Sigmoid colon (tissue), 7 donors: ENCODE data around the gene SPATA2L. TPM values are rescaled to one million over a fixed set of nuclear protein-coding genes. Genes with fewer than 3 reads are reported as not detected.

ENCODE experiments used
- DNase-seq: peaks from one replicate; pipeline ENCODE4 v3.0.0-alpha.2; 2019
- H3K27ac ChIP-seq, 4 donors: fragments of 200-600 bp; sonication (generic); one replicate each; pipeline ENCODE4 v1.5.1; 2016 to 2019; ENCODE audit warnings: mild to moderate bottlenecking in 1 of 4
- H3K27me3 ChIP-seq, 3 donors: fragments of 200-600 bp; sonication (generic); one replicate each; pipeline ENCODE4 v1.5.1; 2019; ENCODE audit warnings: mild to moderate bottlenecking in 1 of 3
- H3K36me3 ChIP-seq, 4 donors: fragments of 200-600 bp; sonication (generic); one replicate each; pipeline ENCODE4 v1.5.1; 2016 to 2019
- H3K4me1 ChIP-seq, 4 donors: fragments of 200-600 bp; sonication (generic); one replicate each; pipeline ENCODE4 v1.5.1; 2017 to 2019
- H3K4me3 ChIP-seq, 4 donors: fragments of 200-600 bp; sonication (generic); one replicate each; pipeline ENCODE4 v1.5.1; 2017 to 2019; ENCODE audit warnings: mild to moderate bottlenecking in 2 of 4, moderate library complexity in 1 of 4
- H3K9me3 ChIP-seq, 4 donors: fragments of 200-600 bp in 3 of 4; sonication (generic) in 3 of 4; one replicate each; pipeline versions ENCODE4 v1.5.1 to v1.6.1; 2013 to 2019
- CTCF ChIP-seq, 4 experiments: fragments of 450-650 bp in 3 of 4; fragments of 200-600 bp in 1 of 4; IDR thresholded peaks; one replicate each; pipeline ENCODE4 v1.5.1; 2016 to 2019; ENCODE audit warnings: antibody characterized with exemption in 4 of 4, mild to moderate bottlenecking in 3 of 4, moderate library complexity in 2 of 4
- EP300 ChIP-seq, 4 donors: sonication (generic); formaldehyde crosslinking; IDR thresholded peaks; one replicate each; pipeline ENCODE4 v1.6.1; 2017; ENCODE audit warnings: antibody characterized with exemption in 4 of 4
- POLR2A ChIP-seq, 2 donors: fragments of 450-650 bp; IDR thresholded peaks; one replicate each; pipeline ENCODE4 v1.6.1; 2016; ENCODE audit warnings: antibody characterized with exemption in 2 of 2, mild to moderate bottlenecking in 2 of 2, moderate library complexity in 2 of 2
- POLR2AphosphoS5 ChIP-seq, 4 donors: sonication (generic); formaldehyde crosslinking; IDR thresholded peaks; one replicate each; pipeline ENCODE4 v1.6.1; 2017; ENCODE audit warnings: antibody characterized with exemption in 4 of 4
- WGBS, 2 donors: extraction: QIAGEN DNeasy Blood & Tissue Kit; methylation state at CpG; one replicate each; pipeline ENCODE4 v1.1.7; 2013; 5-methylcytosine and 5-hydroxymethylcytosine counted together
- intact Hi-C: fragments of 100-400 bp; cut with DNase I; formaldehyde crosslinking; loops from one replicate; pipeline ENCODE4 v1.15.1; 2023
- polyA plus RNA-seq, 3 donors: library from polyadenylated mRNA; stranded (reverse); fragments of 200-250 nt; gene quantifications; one replicate each; pipeline ENCODE4 v1.2.3, GENCODE V29; 2013
- total RNA-seq, 4 donors: library from RNA; depleted of rRNA; stranded (reverse); fragments of >200 nt; gene quantifications; one replicate each; pipeline ENCODE4 v1.1.0, GENCODE V29; 2016
- donor health status: healthy with polysubstance abuse.
- donor health status: Bipolar disorder and iron deficiency.
- donor health status: healthy.

Gene SPATA2L
- total and polyA plus RNA-seq, 7 donors = 3.5 to 17.6 (median 11.3) TPM

GRCh38 chr16:89651584-89651983, 49.9 kb downstream of the SPATA2L start:
- 93% methylated on average over 15 of the region's 15 CpGs for WGBS, 2 donors
- H3K36me3 ChIP-seq = peaks cover 0 to 42% (median 8%) of the 10 kb centered on the region in 4 donors
- no peak overlapping the region for H3K27ac ChIP-seq
- no peaks in the 10 kb centered on the region for H3K9me3 ChIP-seq
- TF ChIP-seq POLR2A (IDR thresholded peaks at IDR 0.05) = no peak
- TF ChIP-seq EP300 (IDR thresholded peaks at IDR 0.05) = no peak
- TF ChIP-seq CTCF (IDR thresholded peaks at IDR 0.05) = no peak
- TF ChIP-seq POLR2AphosphoS5 (IDR thresholded peaks at IDR 0.05) = no peak
- H3K4me1 ChIP-seq = peaks cover 0 to 8% (median 7%) of the 10 kb centered on the region in 4 donors
- no peaks in the 10 kb centered on the region for H3K27me3 ChIP-seq
- intact Hi-C loops = no loop called here
- no peak overlapping the region for H3K4me3 ChIP-seq
- DNase-seq = no peak

- Histone ChIP-seq H3K27me3 (no peaks in the 10 kb centered on the region), H3K4me1 (no peaks in the 10 kb centered on the region), H3K36me3 (peaks cover 12 to 66% (median 28%) of the 10 kb centered on the region in 4 donors), H3K4me3 (no peak overlapping the region), H3K27ac (no peak overlapping the region), H3K9me3 (no peaks in the 10 kb centered on the region)
- TF ChIP-seq CTCF (IDR thresholded peaks at IDR 0.05) (no peak), POLR2AphosphoS5 (IDR thresholded peaks at IDR 0.05) (no peak), POLR2A (IDR thresholded peaks at IDR 0.05) (no peak), EP300 (IDR thresholded peaks at IDR 0.05) (no peak)
- intact Hi-C loops = no loop called here
- no peak for DNase-seq
- 88 to 92% methylated on average over 12 of the region's 12 CpGs for WGBS, 2 donors
Measured at GRCh38 chr16:89646906-89647305, 54.6 kb downstream of the SPATA2L start.

Other genes starting within 250 kb of the SPATA2L start
- 100 to 1,000 TPM in 1 of 4 donors, 10 to 100 TPM in 3; 42.6 to 161 (median 48.8) TPM for gene ANKRD11, start 211.1 kb downstream of the SPATA2L start, total RNA-seq
- 10 to 100 TPM; 30.6 to 96.8 (median 37.0) TPM for gene ANKRD11, start 211.1 kb downstream of the SPATA2L start, polyA plus RNA-seq
- 100 to 1,000 TPM in 2 of 4 donors, 10 to 100 TPM in 2; 69.4 to 211 (median 113) TPM for gene SPG7, start 193.3 kb downstream of the SPATA2L start, total RNA-seq
- 100 to 1,000 TPM in 1 of 3 donors, 10 to 100 TPM in 2; 27.7 to 110 (median 33.6) TPM for gene SPG7, start 193.3 kb downstream of the SPATA2L start, polyA plus RNA-seq
- gene RPL13, start 141.0 kb downstream of the SPATA2L start, total RNA-seq = over 10,000 TPM in 1 of 4 donors, 1,000 to 10,000 TPM in 3; 7,351 to 19,173 (median 8,010) TPM
- 1,000 to 10,000 TPM; 3,641 to 7,574 (median 7,371) TPM for gene RPL13, start 141.0 kb downstream of the SPATA2L start, polyA plus RNA-seq
- gene CPNE7, start 125.9 kb downstream of the SPATA2L start, total RNA-seq = under 1 TPM in 2 of 4 donors, not detected in 2; 0.41 to 0.71 TPM
- 1 to 10 TPM in 1 of 3 donors, not detected in 2; 3.3 TPM for gene CPNE7, start 125.9 kb downstream of the SPATA2L start, polyA plus RNA-seq
- not detected for gene DPEP1, start 88.1 kb downstream of the SPATA2L start, total RNA-seq
- 1 to 10 TPM in 1 of 3 donors, under 1 TPM in 1, not detected in 1; 0.92 to 1.2 TPM for gene DPEP1, start 88.1 kb downstream of the SPATA2L start, polyA plus RNA-seq
- 10 to 100 TPM; 42.8 to 75.9 (median 59.3) TPM for gene CHMP1A, start 44.0 kb downstream of the SPATA2L start, total RNA-seq
- gene CHMP1A, start 44.0 kb downstream of the SPATA2L start, polyA plus RNA-seq = 100 to 1,000 TPM in 2 of 3 donors, 10 to 100 TPM in 1; 95.5 to 157 (median 134) TPM
- 1 to 10 TPM; 1.4 to 7.7 (median 5.9) TPM for gene SPATA33, start 43.9 kb downstream of the SPATA2L start, total RNA-seq
- gene SPATA33, start 43.9 kb downstream of the SPATA2L start, polyA plus RNA-seq = 1 to 10 TPM; 2.1 to 6.3 (median 4.2) TPM
- gene CDK10, start 15.0 kb downstream of the SPATA2L start, total RNA-seq = 10 to 100 TPM; 17.8 to 62.3 (median 35.2) TPM
- gene CDK10, start 15.0 kb downstream of the SPATA2L start, polyA plus RNA-seq = 10 to 100 TPM; 34.0 to 96.0 (median 36.0) TPM
- gene VPS9D1, start 19.2 kb upstream of the SPATA2L start, total RNA-seq = 10 to 100 TPM in 1 of 4 donors, 1 to 10 TPM in 3; 3.8 to 10.5 (median 4.0) TPM
- gene VPS9D1, start 19.2 kb upstream of the SPATA2L start, polyA plus RNA-seq = 10 to 100 TPM in 1 of 3 donors, 1 to 10 TPM in 2; 5.3 to 19.2 (median 8.4) TPM
- gene ZNF276, start 19.8 kb upstream of the SPATA2L start, total RNA-seq = 10 to 100 TPM; 13.7 to 26.9 (median 18.2) TPM
- gene ZNF276, start 19.8 kb upstream of the SPATA2L start, polyA plus RNA-seq = 10 to 100 TPM in 1 of 3 donors, 1 to 10 TPM in 2; 7.2 to 32.3 (median 9.9) TPM
- 1 to 10 TPM in 3 of 4 donors, under 1 TPM in 1; 0.16 to 4.7 (median 3.0) TPM for gene FANCA, start 114.9 kb upstream of the SPATA2L start, total RNA-seq
- gene FANCA, start 114.9 kb upstream of the SPATA2L start, polyA plus RNA-seq = 10 to 100 TPM in 1 of 3 donors, 1 to 10 TPM in 2; 7.2 to 26.5 (median 7.6) TPM
- 1 to 10 TPM in 2 of 4 donors, under 1 TPM in 2; 0.82 to 5.3 (median 1.4) TPM for gene SPIRE2, start 126.8 kb upstream of the SPATA2L start, total RNA-seq
- gene SPIRE2, start 126.8 kb upstream of the SPATA2L start, polyA plus RNA-seq = 10 to 100 TPM; 34.2 to 44.0 (median 43.9) TPM
- 100 to 1,000 TPM; 131 to 244 (median 181) TPM for gene TCF25, start 171.9 kb upstream of the SPATA2L start, total RNA-seq
- gene TCF25, start 171.9 kb upstream of the SPATA2L start, polyA plus RNA-seq = 100 to 1,000 TPM in 2 of 3 donors, 10 to 100 TPM in 1; 89.7 to 161 (median 106) TPM
- 1 to 10 TPM; 2.1 to 8.0 (median 4.5) TPM for gene MC1R, start 217.2 kb upstream of the SPATA2L start, total RNA-seq
- 1 to 10 TPM in 1 of 3 donors, not detected in 2; 5.6 TPM for gene MC1R, start 217.2 kb upstream of the SPATA2L start, polyA plus RNA-seq
- 10 to 100 TPM in 3 of 4 donors, 1 to 10 TPM in 1; 9.2 to 35.0 (median 27.8) TPM for gene TUBB3, start 221.6 kb upstream of the SPATA2L start, total RNA-seq
- gene TUBB3, start 221.6 kb upstream of the SPATA2L start, polyA plus RNA-seq = 10 to 100 TPM in 1 of 3 donors, 1 to 10 TPM in 1, under 1 TPM in 1; 0.46 to 23.5 (median 1.8) TPM
- 100 to 1,000 TPM in 1 of 4 donors, 10 to 100 TPM in 3; 68.8 to 127 (median 86.6) TPM for gene DEF8, start 247.1 kb upstream of the SPATA2L start, total RNA-seq
- gene DEF8, start 247.1 kb upstream of the SPATA2L start, polyA plus RNA-seq = 10 to 100 TPM; 24.6 to 37.2 (median 30.5) TPM